Measurements from ENCODE around the gene CYP20A1.
"Not testable (repeated sequence)": the region's sequence is repeated elsewhere in the genome, so short reads cannot be mapped to it uniquely, and the experiment has no call there.

The CYP20A1 gene

DNA sequence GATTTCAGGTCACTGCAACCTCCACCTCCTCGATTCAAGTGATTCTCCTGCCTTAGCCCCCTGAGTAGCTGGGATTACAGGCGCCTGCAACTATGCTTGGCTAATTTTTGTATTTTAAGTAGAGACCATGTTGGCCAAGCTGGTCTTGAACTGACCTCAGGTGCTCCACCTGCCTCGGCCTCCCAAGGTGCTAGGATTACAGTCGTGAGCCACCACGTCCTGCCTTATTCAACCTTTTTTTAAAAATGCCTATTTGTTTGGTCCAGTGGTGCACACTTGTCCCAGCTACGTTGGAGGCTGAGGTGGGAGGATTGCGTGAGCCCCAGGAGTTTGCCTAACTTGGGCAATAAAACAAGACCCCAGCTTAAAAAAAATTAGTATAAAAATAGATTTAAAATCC, 43.3 kb downstream of the CYP20A1 start:
- DNase-seq = no peak

- DNase-seq = no peak
Measured at GRCh38 chr2:203286532-203286931, 47.7 kb downstream of the CYP20A1 start.

DNA sequence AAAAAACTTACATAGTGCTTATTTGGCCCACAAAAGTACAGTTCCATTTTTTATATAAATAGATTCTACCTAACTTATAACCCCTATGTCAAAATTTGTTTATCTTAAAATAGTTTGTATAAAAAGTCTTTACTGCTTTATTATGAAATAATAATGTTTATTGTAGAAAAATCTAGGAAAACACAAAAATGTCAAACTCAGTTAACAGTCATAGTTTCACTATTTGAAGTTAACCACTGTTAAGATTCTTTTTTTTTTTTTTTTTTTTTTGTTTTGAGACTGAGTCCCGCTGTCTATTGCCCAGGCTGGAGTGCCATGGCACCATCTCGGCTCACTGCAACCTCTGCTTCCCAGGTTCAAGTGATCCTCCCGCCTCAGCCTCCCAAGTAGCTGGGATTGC, 62.8 kb downstream of the CYP20A1 start:
- DNase-seq = no peak

DNA sequence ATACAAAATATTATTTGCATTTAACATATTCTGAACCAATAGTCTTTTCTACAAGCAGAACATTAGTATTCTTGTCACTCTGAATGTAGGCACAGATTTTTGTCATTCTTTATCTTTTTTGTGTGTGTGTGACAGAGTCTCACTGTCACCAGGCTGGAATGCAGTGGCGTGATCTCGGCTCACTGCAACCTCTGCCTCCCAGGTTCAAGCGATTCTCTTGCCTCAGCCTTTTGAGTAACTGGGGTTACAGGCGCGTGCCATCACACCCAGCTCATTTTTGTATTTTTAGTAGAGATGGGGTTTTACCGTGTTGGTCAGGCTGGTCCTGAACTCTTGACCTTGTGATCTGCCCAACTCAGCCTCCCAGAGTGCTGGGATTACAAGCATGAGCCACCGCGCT, 63.8 kb downstream of the CYP20A1 start:
- DNase-seq = not testable (repeated sequence)

- no peak for DNase-seq
Measured at GRCh38 chr2:203310688-203311436, 72.0 kb downstream of the CYP20A1 start.

DNA sequence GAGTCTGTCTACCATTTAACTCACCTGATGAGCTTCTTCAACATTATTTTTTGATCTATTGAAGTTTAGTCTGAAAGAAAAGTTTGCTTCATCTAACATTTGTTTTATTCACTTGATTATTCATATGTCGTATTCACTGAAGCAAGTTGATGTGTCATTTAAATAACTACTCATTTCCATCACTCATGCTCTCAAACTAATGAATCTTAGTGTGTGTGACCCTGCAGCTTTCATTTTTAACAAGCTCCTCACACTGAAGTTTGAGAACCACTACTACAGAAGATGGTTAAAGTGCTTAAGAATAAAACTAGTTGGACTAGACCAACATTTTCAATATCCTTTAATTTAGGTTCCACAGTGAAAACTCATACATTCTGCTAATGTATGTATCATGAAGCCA, 87.5 kb downstream of the CYP20A1 start:
- DNase-seq = no peak

GRCh38 chr2:203327582-203327900, 88.7 kb downstream of the CYP20A1 start:
- no peak for DNase-seq

- peak; percentile 39 to 68 for DNase-seq
Measured at GRCh38 chr2:203327901-203328759, 89.3 kb downstream of the CYP20A1 start, which contains the start of gene ABI2. TSS of gene ABI2 (plus strand) at chr2:203328394. CDS start at chr2:203328515, 121 bp downstream.

DNA sequence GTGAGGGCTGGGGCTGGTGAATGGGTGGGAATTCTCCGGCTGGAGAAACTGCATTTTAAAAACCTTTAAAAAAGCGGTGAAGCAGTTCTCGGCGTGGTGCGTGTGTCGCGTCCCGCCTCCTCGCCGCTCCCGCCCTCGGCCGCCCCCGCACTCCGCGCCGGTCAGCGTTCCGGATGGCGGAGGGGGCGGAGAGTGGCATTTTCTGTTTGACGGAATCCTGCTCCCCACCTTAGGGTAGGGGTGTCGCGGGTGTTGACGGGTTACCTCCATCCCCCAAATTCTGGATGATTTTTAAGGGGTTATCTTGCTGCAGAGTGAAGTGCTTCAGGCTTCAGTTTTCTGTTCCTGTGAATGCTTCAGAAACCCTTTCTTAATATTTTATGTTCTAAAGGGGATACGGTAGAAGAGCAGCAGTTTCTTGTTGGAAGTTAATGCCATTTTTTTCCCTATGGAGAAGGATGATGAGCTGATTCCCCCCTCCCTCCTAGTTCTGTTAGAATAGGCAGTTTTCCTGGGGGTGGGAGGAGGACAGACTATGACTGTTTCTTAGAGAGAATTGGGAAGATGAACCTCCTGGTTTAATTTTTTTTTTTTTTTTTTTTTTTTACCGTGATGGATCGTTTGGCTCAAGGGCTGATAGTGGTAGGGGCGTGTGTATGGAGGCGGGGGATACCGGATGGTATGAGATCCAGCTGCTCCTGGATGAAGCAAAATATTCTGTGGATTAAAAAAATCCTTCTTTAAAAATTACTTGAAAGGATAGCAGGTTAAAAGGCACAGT, 90.1 kb downstream of the CYP20A1 start:
- DNase-seq = peak in 1 of 2 donors; percentile 19

- no peak for DNase-seq
Measured at GRCh38 chr2:203330434-203330833, 91.6 kb downstream of the CYP20A1 start.

DNA sequence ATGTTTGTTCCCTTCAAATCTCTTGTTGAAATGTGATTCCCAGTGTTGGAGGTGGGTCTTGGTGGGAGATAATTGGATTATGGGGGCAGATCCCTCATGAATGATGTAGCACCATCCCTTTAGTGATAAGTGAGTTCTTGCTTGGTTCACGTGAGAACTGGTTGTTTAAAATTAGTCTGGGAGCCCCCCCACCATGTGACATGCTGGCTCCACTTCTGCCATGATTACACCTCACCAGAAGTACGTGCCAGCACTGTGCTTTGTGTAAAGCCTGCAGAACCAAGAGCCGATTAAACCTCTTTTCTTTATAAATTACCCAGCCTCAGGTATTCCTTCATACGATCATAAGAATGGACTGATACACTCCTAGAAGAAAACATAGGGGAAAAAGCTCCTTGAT, 99.5 kb downstream of the CYP20A1 start:
- DNase-seq = no peak

GRCh38 chr2:203340791-203341487, 102.1 kb downstream of the CYP20A1 start:
- DNase-seq = no peak

DNA sequence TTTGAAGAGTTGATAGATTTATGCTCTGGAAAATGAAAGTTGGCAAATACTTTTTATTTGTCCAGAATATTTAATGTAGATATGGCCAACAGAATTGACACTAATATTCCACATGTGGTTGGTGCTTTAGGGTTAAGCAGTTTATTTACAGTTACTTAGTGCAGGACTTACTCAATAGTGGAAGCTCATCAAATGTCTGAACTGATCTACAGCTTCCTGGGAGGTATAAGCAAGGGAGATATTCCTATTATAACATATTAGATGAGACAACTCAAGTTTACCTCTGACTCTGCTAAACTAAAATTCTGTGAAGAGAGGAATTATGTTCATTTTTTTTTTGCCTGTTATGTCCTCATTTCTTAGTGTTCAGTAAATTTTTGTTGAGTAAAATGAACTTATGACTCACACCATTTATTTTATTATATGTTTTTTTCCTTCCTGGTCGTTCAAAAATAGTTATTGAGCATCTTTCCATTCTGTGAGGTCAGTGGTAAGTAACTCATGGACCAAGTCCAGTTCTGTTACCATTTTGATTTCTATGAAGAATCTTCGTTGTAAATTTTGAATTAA, 103.0 kb downstream of the CYP20A1 start:
- DNase-seq = no peak

DNA sequence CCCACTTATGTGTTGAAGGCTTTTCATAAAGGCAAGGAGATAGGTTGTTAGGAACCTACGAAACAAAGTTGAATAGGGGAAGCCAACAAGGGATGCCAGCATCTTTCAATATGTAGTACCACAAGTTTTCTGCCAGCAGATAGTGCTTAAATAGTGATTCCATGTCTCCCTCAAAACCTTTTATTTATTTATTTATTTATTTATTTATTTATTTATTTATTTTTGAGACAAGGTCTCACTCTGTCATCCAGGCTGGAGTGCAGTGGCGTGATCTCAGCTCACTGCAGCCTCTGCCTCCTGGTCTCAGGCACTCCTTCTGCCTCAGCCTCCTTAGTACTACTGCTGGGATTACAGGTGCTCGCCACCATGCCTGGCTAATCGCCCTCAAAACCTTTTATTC, 103.6 kb downstream of the CYP20A1 start:
- DNase-seq = not testable (repeated sequence)

DNA sequence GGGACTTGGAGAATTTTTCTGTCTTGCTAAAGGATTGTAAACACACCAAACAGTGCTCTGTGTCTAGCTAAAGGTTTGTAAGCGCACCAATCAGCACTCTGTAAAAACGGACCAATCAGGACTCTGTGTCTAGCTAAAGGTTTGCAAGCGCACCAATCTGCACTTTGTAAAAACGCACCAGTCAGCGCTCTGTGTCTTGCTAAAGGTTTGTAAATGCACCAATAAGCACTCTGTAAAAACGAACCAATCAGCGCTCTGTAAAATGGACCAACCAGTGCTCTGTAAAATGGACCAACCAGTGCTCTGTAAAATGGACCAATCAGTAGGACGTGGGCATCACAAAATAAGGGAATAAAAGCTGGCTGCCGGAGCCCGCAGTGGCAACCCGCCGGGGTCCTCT, 105.8 kb downstream of the CYP20A1 start:
- no peak for DNase-seq

DNA sequence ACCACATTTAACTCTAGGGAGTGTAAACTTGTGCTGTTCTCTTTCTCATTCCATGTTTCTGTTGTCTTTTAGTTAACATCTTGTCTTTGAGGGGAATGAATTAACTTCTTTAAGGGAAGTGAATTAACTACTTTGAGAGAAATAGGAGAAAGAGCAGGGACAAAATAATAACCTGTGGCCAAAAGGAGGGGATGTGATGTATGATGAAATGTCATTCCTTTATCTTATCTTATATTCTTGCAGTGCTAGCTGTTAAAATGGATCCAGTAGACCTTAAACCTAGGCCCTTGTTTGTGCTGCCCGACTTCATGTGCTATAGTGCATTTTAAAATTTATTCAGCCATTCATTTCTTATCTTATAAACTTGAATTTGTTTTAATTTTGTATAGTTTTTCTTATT, 107.8 kb downstream of the CYP20A1 start:
- no peak for DNase-seq

- DNase-seq = no peak
Measured at GRCh38 chr2:203347375-203347774, 108.6 kb downstream of the CYP20A1 start.

DNA sequence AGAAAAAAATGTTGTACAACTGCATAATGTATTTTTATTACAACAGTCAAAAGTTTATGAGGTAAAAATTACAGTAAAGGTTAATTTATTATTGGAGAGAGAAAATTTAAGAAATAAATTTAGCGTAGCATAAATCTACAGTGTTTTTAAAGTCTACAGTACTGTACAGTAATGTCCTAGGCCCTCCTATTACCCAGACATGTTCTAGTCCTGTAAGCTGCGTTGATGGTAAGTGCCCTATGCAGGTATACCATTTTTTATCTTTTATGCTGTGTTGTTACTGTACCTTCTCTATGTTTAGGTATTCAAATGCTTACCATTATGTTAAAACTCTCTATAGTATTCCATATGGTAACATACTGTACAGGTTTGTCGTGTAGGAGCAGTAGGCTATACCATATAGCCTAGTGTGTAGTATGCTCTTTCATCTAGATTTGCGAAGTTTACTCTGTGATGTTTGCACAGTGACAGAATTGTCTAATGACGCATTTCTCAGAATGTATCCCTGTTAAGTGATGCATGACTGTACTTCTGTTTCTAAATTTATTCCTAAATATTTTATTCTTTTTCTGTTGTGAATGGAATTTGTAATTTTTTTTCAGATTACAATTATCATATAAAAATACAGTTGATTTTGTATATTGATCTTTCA, 113.9 kb downstream of the CYP20A1 start:
- DNase-seq = no peak

- DNase-seq = no peak
Measured at GRCh38 chr2:203354966-203355365, 116.1 kb downstream of the CYP20A1 start.
